Measurements from ENCODE around the gene CDHR3. TPM values are rescaled to one million over a fixed set of nuclear protein-coding genes. Genes with fewer than 3 reads are reported as not detected.

CDHR3 gene
- total RNA-seq, 1 experiment from 2014 or later, result 9.2 TPM

GRCh38 chr7:106052681-106053080, 89.6 kb downstream of the CDHR3 start:
- Histone ChIP-seq H3K27me3 (replicated peaks; ENCODE audit: control insufficient read depth, insufficient read depth, low read length) (peaks cover 1% of the 10 kb centered on the region; the same call in 1 of the 2 replicates), H3K4me1 (no peaks in the 10 kb centered on the region; the same call in 1 of the 2 replicates), H3K4me3 (ENCODE audit: low read depth, low read length) (no peak overlapping the region), H3K36me3 (ENCODE audit: control insufficient read depth, insufficient read depth, low read length) (no peaks in the 10 kb centered on the region), H3K9me3 (no peaks in the 10 kb centered on the region)
- BruUV-seq (replicated peaks), result no TSS peak
- H3K27me3 Mint-ChIP-seq (ENCODE audit: insufficient read depth, unreplicated experiment), result peaks cover 6% of the 10 kb centered on the region
- no peak for TF ChIP-seq CTCF (IDR thresholded peaks at IDR 0.05; ENCODE audit: insufficient read depth in 1 of 2, low read depth in 1 of 2, low read length in 1 of 2, severe bottlenecking in 1 of 2, unreplicated experiment in 1 of 2)
- ChIA-PET CTCF (no interaction called here), POLR2A (no interaction called here)
- H3K36me3 Mint-ChIP-seq (ENCODE audit: insufficient read depth, unreplicated experiment), result no peaks in the 10 kb centered on the region
- no peaks in the 10 kb centered on the region for H3K4me1 Mint-ChIP-seq (ENCODE audit: low read depth, unreplicated experiment)
- no peak overlapping the region for H3K27ac Mint-ChIP-seq (ENCODE audit: unreplicated experiment)
- H3K4me3 Mint-ChIP-seq (ENCODE audit: unreplicated experiment), result no peak overlapping the region
- H3K9me3 Mint-ChIP-seq (ENCODE audit: unreplicated experiment), result no peaks in the 10 kb centered on the region
- no peak for DNase-seq
- intact Hi-C loops (cut with micrococcal nuclease; ENCODE audit: unreplicated experiment), result loop anchor here (10.0 kb wide), 1 partner anchor 412 kb away; no protein-coding TSS in a partner anchor

- no TSS peak for BruUV-seq (replicated peaks)
- H3K4me3 ChIP-seq (ENCODE audit: low read depth, low read length), result no peak overlapping the region
- DNase-seq, result no peak
- no peak overlapping the region for H3K27ac Mint-ChIP-seq (ENCODE audit: unreplicated experiment)
- no peaks in the 10 kb centered on the region for H3K36me3 ChIP-seq (ENCODE audit: control insufficient read depth, insufficient read depth, low read length)
- ChIA-PET POLR2A (no interaction called here), CTCF (no interaction called here)
- intact Hi-C loops (cut with micrococcal nuclease; ENCODE audit: unreplicated experiment), result loop anchor here (10.0 kb wide), 1 partner anchor 412 kb away; no protein-coding TSS in a partner anchor
- no peak for TF ChIP-seq CTCF (IDR thresholded peaks at IDR 0.05; ENCODE audit: insufficient read depth in 1 of 2, low read depth in 1 of 2, low read length in 1 of 2, severe bottlenecking in 1 of 2, unreplicated experiment in 1 of 2)
- H3K36me3 Mint-ChIP-seq (ENCODE audit: insufficient read depth, unreplicated experiment), result no peaks in the 10 kb centered on the region
- H3K27me3 Mint-ChIP-seq (ENCODE audit: insufficient read depth, unreplicated experiment), result peaks cover 6% of the 10 kb centered on the region
- no peaks in the 10 kb centered on the region; the same call in 1 of the 2 replicates for H3K4me1 ChIP-seq
- H3K4me1 Mint-ChIP-seq (ENCODE audit: low read depth, unreplicated experiment), result no peaks in the 10 kb centered on the region
- H3K4me3 Mint-ChIP-seq (ENCODE audit: unreplicated experiment), result no peak overlapping the region
- H3K27me3 ChIP-seq (replicated peaks; ENCODE audit: control insufficient read depth, insufficient read depth, low read length), result peaks cover 1% of the 10 kb centered on the region; the same call in 1 of the 2 replicates
- H3K9me3 ChIP-seq, result no peaks in the 10 kb centered on the region
- H3K9me3 Mint-ChIP-seq (ENCODE audit: unreplicated experiment), result no peaks in the 10 kb centered on the region
Observed at GRCh38 chr7:106053109-106053508, 90.0 kb downstream of the CDHR3 start.

GRCh38 chr7:106054156-106054910, 91.3 kb downstream of the CDHR3 start:
- H3K4me1 ChIP-seq, result no peaks in the 10 kb centered on the region; the same call in 1 of the 2 replicates
- no peaks in the 10 kb centered on the region for H3K9me3 ChIP-seq
- H3K4me3 ChIP-seq (ENCODE audit: low read depth, low read length), result no peak overlapping the region
- intact Hi-C loops (cut with micrococcal nuclease; ENCODE audit: unreplicated experiment), result loop anchor here (10.0 kb wide), 1 partner anchor 410 kb away; no protein-coding TSS in a partner anchor
- Mint-ChIP-seq H3K4me3 (ENCODE audit: unreplicated experiment) (no peak overlapping the region), H3K27me3 (ENCODE audit: insufficient read depth, unreplicated experiment) (peaks cover 6% of the 10 kb centered on the region), H3K36me3 (ENCODE audit: insufficient read depth, unreplicated experiment) (no peaks in the 10 kb centered on the region), H3K27ac (ENCODE audit: unreplicated experiment) (no peak overlapping the region), H3K9me3 (ENCODE audit: unreplicated experiment) (no peaks in the 10 kb centered on the region), H3K4me1 (ENCODE audit: low read depth, unreplicated experiment) (no peaks in the 10 kb centered on the region)
- no peak for DNase-seq
- POLR2A ChIA-PET, result no interaction called here
- no peak for TF ChIP-seq CTCF (IDR thresholded peaks at IDR 0.05; ENCODE audit: insufficient read depth in 1 of 2, low read depth in 1 of 2, low read length in 1 of 2, severe bottlenecking in 1 of 2, unreplicated experiment in 1 of 2)
- BruUV-seq (replicated peaks), result no TSS peak
- H3K27me3 ChIP-seq (replicated peaks; ENCODE audit: control insufficient read depth, insufficient read depth, low read length), result peaks cover 1% of the 10 kb centered on the region; the same call in 1 of the 2 replicates
- CTCF ChIA-PET, result no interaction called here
- no peaks in the 10 kb centered on the region for H3K36me3 ChIP-seq (ENCODE audit: control insufficient read depth, insufficient read depth, low read length)
